CD4-positive, alpha-beta memory T cell (primary cell): Measurements from ENCODE around the gene EPHA1. TPM values are rescaled to one million over a fixed set of nuclear protein-coding genes. Genes with fewer than 3 reads are reported as not detected.

Source experiments
- CTCF ChIA-PET: fragments of 350-600 bp; sonication (Branson Sonifier 250); formaldehyde crosslinking; loops from one replicate; lab custom pipeline; 2021; ENCODE audit warnings: inconsistent platforms; ENCODE audit not compliant: partially characterized antibody; lab: Charles Lee
- POLR2A ChIA-PET: fragments of 350-600 bp; sonication (Branson Sonifier 250); formaldehyde crosslinking; loops from one replicate; lab custom pipeline; 2021; ENCODE audit not compliant: partially characterized antibody; lab: Charles Lee
- DNase-seq, 5 donors: peaks; one replicate each; pipeline versions ENCODE4 v3.0.0 to v3.0.0-alpha.2; 2020 to 2022; ENCODE audit warnings: mixed read lengths in 1 of 5
- H3K27ac ChIP-seq: one replicate; pipeline ENCODE4 v1.7.0; 2013; ENCODE audit warnings: low read depth, low read length
- H3K27me3 ChIP-seq: 2 replicates; pipeline ENCODE4 v1.7.0; 2013; ENCODE audit warnings: mild to moderate bottlenecking, low read length, moderate library complexity; ENCODE audit not compliant: insufficient read depth
- H3K36me3 ChIP-seq: 2 replicates; pipeline ENCODE4 v1.7.0; 2013; ENCODE audit warnings: mild to moderate bottlenecking, low read length, moderate library complexity; ENCODE audit not compliant: insufficient read depth
- H3K4me1 ChIP-seq: 2 replicates; pipeline ENCODE4 v1.7.0; 2013; ENCODE audit warnings: mild to moderate bottlenecking, low read length, moderate library complexity; ENCODE audit not compliant: insufficient read depth
- H3K4me3 ChIP-seq, 2 donors: one replicate each; pipeline ENCODE4 v1.7.0; 2013; ENCODE audit warnings: low read length in 2 of 2, mild to moderate bottlenecking in 1 of 2
- H3K9me3 ChIP-seq, 2 donors: one replicate each; pipeline ENCODE4 v1.7.0; 2013; ENCODE audit warnings: low read length in 2 of 2, control low read depth in 1 of 2; ENCODE audit not compliant: control insufficient read depth in 1 of 2
- H3K27ac Mint-ChIP-seq, 7 donors: one replicate each; pipeline ENCODE4 v1.8.0; 2020 to 2021; ENCODE audit warnings: mixed read lengths in 7 of 7, mild to moderate bottlenecking in 6 of 7, inconsistent platforms in 3 of 7, moderate library complexity in 3 of 7
- H3K27me3 Mint-ChIP-seq, 2 donors: one replicate each; pipeline ENCODE4 v1.8.0; 2020 to 2021; ENCODE audit warnings: mixed read lengths in 2 of 2
- H3K36me3 Mint-ChIP-seq, 2 donors: one replicate each; pipeline ENCODE4 v1.8.0; 2020 to 2021; ENCODE audit warnings: mixed read lengths in 2 of 2, inconsistent platforms in 1 of 2, mild to moderate bottlenecking in 1 of 2
- H3K4me1 Mint-ChIP-seq, 4 donors: one replicate each; pipeline ENCODE4 v1.8.0; 2020 to 2021; ENCODE audit warnings: mixed read lengths in 4 of 4, mild to moderate bottlenecking in 1 of 4
- H3K4me3 Mint-ChIP-seq, 8 donors: one replicate each; pipeline ENCODE4 v1.8.0; 2020 to 2021; ENCODE audit warnings: mixed read lengths in 8 of 8, mild to moderate bottlenecking in 7 of 8, moderate library complexity in 6 of 8, inconsistent platforms in 3 of 8
- H3K9me3 Mint-ChIP-seq, 8 donors: one replicate each; pipeline ENCODE4 v1.8.0; 2020 to 2021; ENCODE audit warnings: mixed read lengths in 8 of 8, mild to moderate bottlenecking in 5 of 8, inconsistent platforms in 3 of 8, moderate library complexity in 1 of 8
- intact Hi-C: fragments of 100-400 bp; cut with micrococcal nuclease; formaldehyde crosslinking; loops from one replicate; pipeline ENCODE4 v1.15.1; 2023
- polyA plus RNA-seq, 2 donors: library from polyadenylated mRNA; unstranded; fragments of 300-500 nt; fragmentation: Illumina TruSeq; gene quantifications; one replicate each; pipeline ENCODE4 v1.2.3, GENCODE V29; 2021
- total RNA-seq, 2 experiments: library from RNA; stranded (reverse); gene quantifications; one replicate each; pipeline ENCODE4 v1.2.3, GENCODE V29; 2021

Gene EPHA1
- total and polyA plus RNA-seq, 4 experiments from 2014 or later, result 4.2 to 34.4 (median 22.5) TPM

GRCh38 chr7:143413123-143413522 is 4.5 kb upstream of the EPHA1 start:
- H3K27ac Mint-ChIP-seq, result no peak overlapping the region
- CTCF ChIA-PET, result no interaction called here
- H3K27me3 ChIP-seq, result no peaks in the 10 kb centered on the region
- no peak overlapping the region for H3K4me3 ChIP-seq
- no peak for DNase-seq
- intact Hi-C loops, result no loop called here
- peaks cover 2 to 5% of the 10 kb centered on the region in 2 donors for H3K36me3 Mint-ChIP-seq
- no peaks in the 10 kb centered on the region for H3K27me3 Mint-ChIP-seq
- H3K27ac ChIP-seq, result no peak overlapping the region
- no peaks in the 10 kb centered on the region for H3K9me3 ChIP-seq
- no peaks in the 10 kb centered on the region for H3K9me3 Mint-ChIP-seq
- POLR2A ChIA-PET, result no interaction called here
- H3K4me1 Mint-ChIP-seq, result peaks cover 16 to 37% (median 21%) of the 10 kb centered on the region in 4 donors
- peak overlapping the region in 1 of 8 donors; percentile 55 for H3K4me3 Mint-ChIP-seq
- H3K4me1 ChIP-seq, result peaks cover 13% of the 10 kb centered on the region
- H3K36me3 ChIP-seq, result no peaks in the 10 kb centered on the region

- Mint-ChIP-seq H3K36me3 (peaks cover 2 to 5% of the 10 kb centered on the region in 2 donors), H3K27ac (peak overlapping the region in 2 of 7 donors; percentile 46 to 73), H3K4me3 (peak overlapping the region in 1 of 8 donors; percentile 18), H3K9me3 (no peaks in the 10 kb centered on the region), H3K27me3 (no peaks in the 10 kb centered on the region), H3K4me1 (peaks cover 25 to 42% (median 30%) of the 10 kb centered on the region in 4 donors)
- intact Hi-C loops, result no loop called here
- Histone ChIP-seq H3K9me3 (no peaks in the 10 kb centered on the region), H3K27me3 (no peaks in the 10 kb centered on the region), H3K4me3 (no peak overlapping the region), H3K36me3 (no peaks in the 10 kb centered on the region), H3K27ac (no peak overlapping the region), H3K4me1 (peaks cover 23% of the 10 kb centered on the region)
- POLR2A ChIA-PET, result no interaction called here
- no peak for DNase-seq
- CTCF ChIA-PET, result interaction anchor here (1.0 to 1.6 kb wide), 3 partner anchors 163 to 534 kb away, joined by 3 to 8 read pairs (median 3); no protein-coding TSS in a partner anchor
Observed at GRCh38 chr7:143411976-143412708, 3.5 kb upstream of the EPHA1 start.

- H3K36me3 ChIP-seq, result no peaks in the 10 kb centered on the region
- no peak overlapping the region for H3K27ac ChIP-seq
- POLR2A ChIA-PET, result interaction anchor here (1.0 to 10.9 kb wide), 2 partner anchors 28 to 111 kb away, joined by 3 to 215 read pairs; partner anchors contain the start of gene ZYX
- no peak overlapping the region for H3K4me3 ChIP-seq
- no peaks in the 10 kb centered on the region for H3K27me3 ChIP-seq
- no peak for DNase-seq
- H3K27me3 Mint-ChIP-seq, result no peaks in the 10 kb centered on the region
- peak overlapping the region in 2 of 8 donors; percentile 25 to 40 for H3K4me3 Mint-ChIP-seq
- peaks cover 0 to under 1% (median 0%) of the 10 kb centered on the region in 8 donors for H3K9me3 Mint-ChIP-seq
- intact Hi-C loops, result no loop called here
- H3K9me3 ChIP-seq, result no peaks in the 10 kb centered on the region
- peaks cover 39% of the 10 kb centered on the region for H3K4me1 ChIP-seq
- CTCF ChIA-PET, result interaction anchor here (1.1 to 9.8 kb wide), 7 partner anchors 29 to 170 kb away, joined by 3 to 129 read pairs (median 8); partner anchors contain the start of gene ZYX
- H3K27ac Mint-ChIP-seq, result peak overlapping the region in 3 of 7 donors; percentile 13 to 73 (median 71)
- peaks cover 2 to 5% of the 10 kb centered on the region in 2 donors for H3K36me3 Mint-ChIP-seq
- H3K4me1 Mint-ChIP-seq, result peaks cover 35 to 58% (median 42%) of the 10 kb centered on the region in 4 donors
Observed at GRCh38 chr7:143410521-143411004, 1.9 kb upstream of the EPHA1 start.

GRCh38 chr7:143408252-143408685 is 387 bp downstream of the EPHA1 start:
- Mint-ChIP-seq H3K4me1 (peaks cover 51 to 79% (median 60%) of the 10 kb centered on the region in 4 donors), H3K4me3 (peak overlapping the region; percentile 89 to 97 (median 92)), H3K36me3 (peaks cover 0 to 6% of the 10 kb centered on the region in 2 donors), H3K27me3 (no peaks in the 10 kb centered on the region), H3K9me3 (peaks cover 0 to 2% (median 0%) of the 10 kb centered on the region in 8 donors), H3K27ac (peak overlapping the region in 6 of 7 donors; percentile 76 to 96 (median 96))
- POLR2A ChIA-PET, result interaction anchor here (0.8 to 10.9 kb wide), 22 partner anchors 12 to 617 kb away, joined by 3 to 215 read pairs (median 6); partner anchors contain the start of genes CASP2, FAM131B, GSTK1 and ZYX
- DNase-seq, result no peak
- peaks cover 48% of the 10 kb centered on the region for H3K4me1 ChIP-seq
- no peaks in the 10 kb centered on the region for H3K27me3 ChIP-seq
- no peaks in the 10 kb centered on the region for H3K36me3 ChIP-seq
- H3K4me3 ChIP-seq, result peak overlapping the region; percentile 58 to 66
- H3K9me3 ChIP-seq, result no peaks in the 10 kb centered on the region
- CTCF ChIA-PET, result interaction anchor here (0.7 to 9.8 kb wide), 20 partner anchors 8 to 168 kb away, joined by 3 to 129 read pairs (median 5); partner anchors contain the start of genes GSTK1 and ZYX
- peak overlapping the region; percentile 15 for H3K27ac ChIP-seq
- intact Hi-C loops, result loop anchor here (1.0 to 2.0 kb wide), 4 partner anchors 28 to 120 kb away; partner anchors contain the start of gene CASP2

- Histone ChIP-seq H3K36me3 (no peaks in the 10 kb centered on the region), H3K27ac (peak overlapping the region; percentile 15), H3K4me3 (peak overlapping the region; percentile 58 to 66), H3K9me3 (no peaks in the 10 kb centered on the region), H3K4me1 (peaks cover 48% of the 10 kb centered on the region), H3K27me3 (no peaks in the 10 kb centered on the region)
- no peaks in the 10 kb centered on the region for H3K27me3 Mint-ChIP-seq
- peak overlapping the region; percentile 76 to 96 (median 96) for H3K27ac Mint-ChIP-seq
- H3K4me1 Mint-ChIP-seq, result peaks cover 49 to 85% (median 60%) of the 10 kb centered on the region in 4 donors
- ChIA-PET POLR2A (interaction anchor here (0.8 to 10.9 kb wide), 23 partner anchors 11 to 617 kb away, joined by 3 to 215 read pairs (median 7); partner anchors contain the start of genes CASP2, GSTK1 and ZYX), CTCF (interaction anchor here (0.8 to 9.8 kb wide), 20 partner anchors 9 to 167 kb away, joined by 3 to 129 read pairs (median 5); partner anchors contain the start of genes GSTK1 and ZYX)
- H3K4me3 Mint-ChIP-seq, result peak overlapping the region; percentile 89 to 97 (median 92)
- peak; percentile 52 to 68 (median 64) for DNase-seq
- intact Hi-C loops, result loop anchor here (1.0 to 2.0 kb wide), 4 partner anchors 27 to 119 kb away; partner anchors contain the start of gene CASP2
- peaks cover 0 to 7% of the 10 kb centered on the region in 2 donors for H3K36me3 Mint-ChIP-seq
- peaks cover 0 to 2% (median 0%) of the 10 kb centered on the region in 8 donors for H3K9me3 Mint-ChIP-seq
Observed at GRCh38 chr7:143407287-143408251, 1.1 kb downstream of the EPHA1 start.

- Histone ChIP-seq H3K36me3 (no peaks in the 10 kb centered on the region), H3K27ac (no peak overlapping the region), H3K9me3 (no peaks in the 10 kb centered on the region), H3K4me1 (peaks cover 48% of the 10 kb centered on the region), H3K27me3 (no peaks in the 10 kb centered on the region), H3K4me3 (no peak overlapping the region)
- no peak for DNase-seq
- Mint-ChIP-seq H3K4me1 (peaks cover 47 to 76% (median 59%) of the 10 kb centered on the region in 4 donors), H3K9me3 (peaks cover 0 to 2% (median 0%) of the 10 kb centered on the region in 8 donors), H3K4me3 (peak overlapping the region; percentile 29 to 97 (median 91)), H3K36me3 (peaks cover 3 to 13% of the 10 kb centered on the region in 2 donors), H3K27me3 (no peaks in the 10 kb centered on the region), H3K27ac (peak overlapping the region; percentile 8 to 82 (median 37))
- intact Hi-C loops, result no loop called here
- ChIA-PET CTCF (interaction anchor here (1.0 to 9.8 kb wide), 9 partner anchors 10 to 166 kb away, joined by 3 to 129 read pairs (median 6); partner anchors contain the start of gene ZYX), POLR2A (interaction anchor here (0.9 to 10.9 kb wide), 6 partner anchors 13 to 165 kb away, joined by 3 to 215 read pairs (median 14); partner anchors contain the start of genes GSTK1 and ZYX)
Observed at GRCh38 chr7:143406002-143406357, 2.7 kb downstream of the EPHA1 start.
